ENCODE data around the gene RAPGEF4.

DNA sequence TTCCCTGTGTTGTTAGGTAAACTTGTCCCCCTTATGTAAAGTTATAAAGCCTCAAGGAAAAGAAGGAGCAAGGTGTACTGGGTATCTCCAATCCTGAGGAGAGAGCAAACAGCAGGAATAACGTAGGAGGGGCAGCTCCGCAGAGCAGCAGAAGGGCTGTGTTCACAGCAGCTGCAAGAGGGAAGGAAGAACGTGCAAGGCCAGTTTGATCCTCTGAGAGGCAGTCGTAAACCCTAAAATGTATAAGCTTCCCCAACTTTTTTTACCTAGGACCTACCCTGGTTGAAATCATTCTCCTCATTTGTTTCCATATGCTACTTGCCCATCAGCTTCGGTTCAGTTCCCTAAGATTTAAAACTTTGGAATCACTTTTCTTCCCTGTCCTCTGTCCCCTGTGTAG lies 288.1 kb downstream of the RAPGEF4 start:
- TF ChIP-seq POLR2AphosphoS5 (IDR thresholded peaks at IDR 0.05; ENCODE audit: low read depth, low read length) (no peak), POLR2A (IDR thresholded peaks at IDR 0.05; ENCODE audit: low read depth, low read length) (no peak)
